Gastrocnemius medialis (tissue), 4 donors: ENCODE data around the gene TIGAR.

Experiments
- POLR2A ChIP-seq, 2 donors: fragments of 450-650 bp; IDR thresholded peaks; one replicate each; pipeline ENCODE4 v1.6.1; 2017; ENCODE audit warnings: antibody characterized with exemption in 2 of 2, mild to moderate bottlenecking in 2 of 2, moderate library complexity in 2 of 2
- TF ChIP-seq, protein P1 (sequence below), 5 experiments: fragments of 450-650 bp in 3 of 5; fragments of 200-600 bp in 2 of 5; sonication (generic) in 2 of 5; IDR thresholded peaks in 4 of 5; conservative IDR thresholded peaks in 1 of 5; 1 replicate in 4 of 5; 2 replicates in 1 of 5; pipeline ENCODE4 v1.5.1; 2016 to 2019; ENCODE audit warnings: antibody characterized with exemption in 5 of 5, mild to moderate bottlenecking in 3 of 5, moderate library complexity in 3 of 5

GRCh38 chr12:4331842-4332241 lies 10.8 kb downstream of the TIGAR start:
- TF ChIP-seq, protein P1, sequence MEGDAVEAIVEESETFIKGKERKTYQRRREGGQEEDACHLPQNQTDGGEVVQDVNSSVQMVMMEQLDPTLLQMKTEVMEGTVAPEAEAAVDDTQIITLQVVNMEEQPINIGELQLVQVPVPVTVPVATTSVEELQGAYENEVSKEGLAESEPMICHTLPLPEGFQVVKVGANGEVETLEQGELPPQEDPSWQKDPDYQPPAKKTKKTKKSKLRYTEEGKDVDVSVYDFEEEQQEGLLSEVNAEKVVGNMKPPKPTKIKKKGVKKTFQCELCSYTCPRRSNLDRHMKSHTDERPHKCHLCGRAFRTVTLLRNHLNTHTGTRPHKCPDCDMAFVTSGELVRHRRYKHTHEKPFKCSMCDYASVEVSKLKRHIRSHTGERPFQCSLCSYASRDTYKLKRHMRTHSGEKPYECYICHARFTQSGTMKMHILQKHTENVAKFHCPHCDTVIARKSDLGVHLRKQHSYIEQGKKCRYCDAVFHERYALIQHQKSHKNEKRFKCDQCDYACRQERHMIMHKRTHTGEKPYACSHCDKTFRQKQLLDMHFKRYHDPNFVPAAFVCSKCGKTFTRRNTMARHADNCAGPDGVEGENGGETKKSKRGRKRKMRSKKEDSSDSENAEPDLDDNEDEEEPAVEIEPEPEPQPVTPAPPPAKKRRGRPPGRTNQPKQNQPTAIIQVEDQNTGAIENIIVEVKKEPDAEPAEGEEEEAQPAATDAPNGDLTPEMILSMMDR (IDR thresholded peaks at IDR 0.05 in 4 of 5, conservative IDR thresholded peaks at IDR 0.05 in 1 of 5): no peak
- no peak for TF ChIP-seq POLR2A (IDR thresholded peaks at IDR 0.05)
